Astrocyte of the spinal cord (primary cell): ENCODE results near the gene C21orf58.

Experiments
- DNase-seq: peaks from one replicate; pipeline ENCODE4 v3.0.0; 2011; ENCODE audit warnings: low read depth, low spot score
- H3K4me3 ChIP-seq: 2 replicates; pipeline ENCODE4 v1.5.1; 2011; ENCODE audit warnings: low read depth, mild to moderate bottlenecking, low read length, moderate library complexity
- CTCF ChIP-seq: IDR thresholded peaks from 2 replicates; pipeline ENCODE4 v1.5.1; 2012; ENCODE audit warnings: low read depth, mild to moderate bottlenecking, low read length, inconsistent platforms
- in situ Hi-C: cut with HindIII; loops from 2 replicates; pipeline ENCODE4 v1.10.0; 2017; ENCODE audit warnings: low sequenced_read_pairs

C21orf58 gene

DNA sequence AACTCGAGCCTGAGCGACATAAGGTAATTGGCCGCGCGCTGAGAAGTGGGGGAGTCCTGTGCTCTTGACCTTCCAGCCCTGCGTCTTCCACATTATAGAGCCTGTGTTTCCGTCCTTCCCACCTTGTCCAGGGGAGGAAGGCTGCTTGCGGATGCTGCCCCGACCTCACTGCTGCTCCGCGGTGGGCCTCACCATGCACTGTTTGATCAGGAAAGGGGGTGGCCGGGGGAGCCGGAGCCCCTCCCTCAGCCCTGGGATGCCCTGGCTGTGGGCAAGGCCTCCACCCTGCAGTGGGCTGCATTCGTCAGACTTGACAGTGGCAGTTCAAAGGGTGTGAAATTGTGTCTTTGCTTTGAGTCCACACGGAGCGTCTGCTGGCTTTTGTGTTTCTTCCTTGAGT is 30.4 kb upstream of the C21orf58 start:
- H3K4me3 ChIP-seq: no peak overlapping the region
- no peak for TF ChIP-seq CTCF
- in situ Hi-C loops: no loop called here
- no peak for DNase-seq

- no peak for TF ChIP-seq CTCF
- in situ Hi-C loops: no loop called here
Observed at GRCh38 chr21:46352913-46353312, 29.2 kb upstream of the C21orf58 start.

DNA sequence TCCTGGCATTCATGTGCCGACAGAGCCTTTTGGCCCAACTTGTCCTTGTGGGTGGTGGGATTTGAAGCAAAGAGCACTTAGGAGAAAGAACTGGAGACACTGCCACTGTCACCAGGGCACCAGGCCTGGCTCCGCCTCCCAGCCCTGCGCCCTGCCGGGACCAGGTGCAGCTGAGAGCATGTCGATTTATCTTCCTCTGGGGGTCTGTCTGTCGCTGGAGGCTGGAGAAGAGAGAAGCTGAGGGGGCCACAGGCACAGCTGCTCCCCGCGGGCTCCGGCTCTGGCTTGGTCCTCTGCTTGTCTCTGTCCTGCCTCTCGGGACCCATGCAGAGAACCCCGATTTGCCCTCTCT is 28.5 kb upstream of the C21orf58 start:
- no peak overlapping the region for H3K4me3 ChIP-seq
- TF ChIP-seq CTCF: no peak
- in situ Hi-C loops: no loop called here
- DNase-seq: no peak

More at GRCh38 chr21:46352913-46353312, 29.2 kb upstream of the C21orf58 start:
- no peak overlapping the region for H3K4me3 ChIP-seq
- no peak for DNase-seq

- H3K4me3 ChIP-seq: no peak overlapping the region
- DNase-seq: no peak
- in situ Hi-C loops: no loop called here
- TF ChIP-seq CTCF: no peak
Observed at GRCh38 chr21:46351476-46352163, 27.9 kb upstream of the C21orf58 start.

GRCh38 chr21:46350981-46351380 is 27.3 kb upstream of the C21orf58 start:
- no peak for DNase-seq
- in situ Hi-C loops: no loop called here
- no peak overlapping the region for H3K4me3 ChIP-seq
- no peak for TF ChIP-seq CTCF

GRCh38 chr21:46350571-46350970 is 26.9 kb upstream of the C21orf58 start:
- no peak for TF ChIP-seq CTCF
- DNase-seq: no peak
- no peak overlapping the region for H3K4me3 ChIP-seq
- in situ Hi-C loops: no loop called here
